ENCODE results near the gene PCBP3.
"Not testable (repeated sequence)": the region's sequence is repeated elsewhere in the genome, so short reads cannot be mapped to it uniquely, and the experiment has no call there.

Gene PCBP3

DNA sequence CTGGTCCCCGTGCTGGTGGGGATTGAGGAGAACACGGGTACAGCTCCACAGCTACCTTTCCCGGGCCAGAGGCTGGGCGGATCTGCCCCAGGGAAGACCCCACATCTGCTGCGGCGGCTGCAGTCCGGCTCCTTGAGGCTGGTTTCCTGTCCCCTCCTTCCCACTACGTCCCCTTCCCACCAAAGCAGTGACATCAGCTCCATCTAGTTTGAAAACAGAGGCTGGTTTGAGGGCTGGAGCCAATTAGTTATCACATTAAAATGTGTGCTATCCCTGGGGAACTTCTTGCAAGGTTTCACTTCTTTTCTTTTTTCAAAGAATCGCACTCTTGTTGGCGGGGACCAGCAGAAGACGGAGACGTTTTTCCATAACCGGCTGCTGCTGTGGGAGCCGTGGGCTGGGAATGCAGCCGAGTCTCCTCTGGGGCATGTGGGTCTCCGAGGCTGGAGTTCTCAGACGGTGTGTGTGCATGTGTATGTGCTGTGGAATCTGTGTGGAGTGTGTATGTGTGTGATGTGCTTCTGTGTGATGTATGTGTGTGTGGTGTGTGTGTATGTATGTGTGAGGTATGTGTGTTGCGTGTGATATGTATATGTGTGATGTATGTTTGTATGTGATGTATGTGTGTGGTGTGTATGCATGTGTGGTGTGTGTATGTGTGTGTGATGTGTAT is 8.9 kb upstream of the PCBP3 start:
- no peak for DNase-seq (ENCODE audit: extremely low read depth in 1 of 2, low read depth in 1 of 2)

DNA sequence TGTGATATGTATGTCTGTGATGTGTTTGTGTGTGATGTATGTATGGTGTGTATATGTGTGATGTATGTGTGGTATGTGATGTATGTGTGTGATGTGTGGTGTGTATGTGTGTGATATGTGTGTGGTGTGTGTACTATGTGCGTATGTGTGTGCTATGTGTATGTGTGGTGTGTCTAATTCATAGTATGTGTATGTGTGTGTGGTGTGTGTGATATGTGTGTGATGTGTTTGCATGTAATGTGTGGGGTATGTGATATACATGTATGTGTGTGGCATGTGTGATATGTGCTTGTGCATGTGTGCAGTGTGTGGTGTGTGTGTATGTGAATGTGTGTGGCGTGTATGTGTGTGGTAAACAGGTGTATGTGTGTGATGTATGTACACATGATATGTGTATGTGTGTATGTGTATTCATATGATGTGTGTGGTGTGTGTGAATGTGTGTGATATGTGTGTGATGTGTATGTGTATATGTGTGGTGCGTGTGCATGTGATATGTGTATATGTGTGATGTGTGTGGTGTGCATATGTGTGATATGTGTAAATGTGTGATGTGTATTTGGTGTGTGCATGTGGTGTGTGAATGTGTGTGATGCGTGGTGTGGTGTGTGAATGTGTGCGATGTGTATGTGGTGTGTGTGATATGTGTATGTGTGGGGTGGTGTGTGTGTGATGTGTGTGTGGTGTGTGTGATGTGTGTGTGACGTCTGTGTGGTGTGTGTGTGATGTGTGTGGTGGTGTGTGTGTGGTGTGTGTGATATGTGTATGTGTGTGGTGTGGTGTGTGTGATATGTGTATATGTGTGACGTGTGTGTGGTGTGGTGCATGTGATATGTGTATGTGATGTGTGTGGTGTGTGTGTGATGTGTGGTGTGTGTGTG is 8.0 kb upstream of the PCBP3 start:
- DNase-seq (ENCODE audit: extremely low read depth in 1 of 2, low read depth in 1 of 2): no peak

DNA sequence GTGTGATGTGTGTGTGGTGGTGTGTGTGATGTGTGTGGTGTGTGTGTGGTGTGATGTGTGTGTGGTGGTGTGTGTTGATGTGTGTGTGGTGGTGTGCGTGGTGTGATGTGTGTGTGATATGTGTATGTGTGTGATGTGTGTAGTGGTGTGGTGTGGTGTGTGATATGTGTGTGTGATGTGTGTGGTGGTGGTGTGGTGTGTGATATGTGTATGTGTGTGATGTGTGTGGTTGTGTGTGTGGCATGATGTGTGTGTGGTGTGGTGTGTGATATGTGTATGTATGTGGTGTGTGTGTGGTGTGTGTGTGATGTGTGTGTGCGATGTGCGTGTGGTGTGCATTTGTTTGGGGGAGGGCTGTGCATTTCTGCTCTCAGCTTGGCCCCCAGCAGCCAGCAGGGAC is 7.1 kb upstream of the PCBP3 start:
- DNase-seq (ENCODE audit: extremely low read depth in 1 of 2, low read depth in 1 of 2): no peak

DNA sequence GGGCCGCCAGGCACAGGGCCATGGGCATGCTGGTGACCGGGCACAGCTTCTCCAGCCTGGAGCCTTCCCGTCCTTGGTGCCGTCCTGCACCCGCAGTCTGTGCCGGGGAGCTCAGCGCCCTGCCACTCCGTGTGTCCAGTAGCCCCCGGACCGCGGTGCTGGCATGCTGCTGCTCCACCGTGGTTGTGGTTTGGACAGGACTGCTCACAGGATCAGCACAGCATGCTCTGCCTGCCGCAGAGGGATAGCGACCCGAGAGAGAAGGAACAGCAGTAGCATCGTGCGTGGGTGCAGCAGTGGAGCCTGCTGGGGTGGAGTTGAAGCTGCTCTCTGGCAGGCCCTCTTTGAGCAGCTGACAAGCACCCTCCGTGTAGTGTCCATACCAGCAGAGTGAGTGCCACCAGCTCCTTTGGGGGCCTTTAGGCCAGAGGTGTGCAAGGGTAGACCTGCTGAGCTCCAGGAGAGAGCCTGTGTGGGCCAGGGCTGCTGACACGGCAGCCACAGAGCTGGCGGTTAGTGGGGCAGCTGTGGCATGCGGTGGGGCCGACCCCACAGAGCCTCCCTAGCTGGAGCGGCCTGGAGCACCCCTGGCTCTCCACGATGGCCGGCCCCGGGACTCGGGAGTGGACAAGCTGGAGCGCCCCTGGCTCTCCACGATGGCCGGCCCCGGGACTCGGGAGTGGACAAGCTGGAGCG is 6.4 kb upstream of the PCBP3 start:
- no peak for DNase-seq (ENCODE audit: extremely low read depth in 1 of 2, low read depth in 1 of 2)

DNA sequence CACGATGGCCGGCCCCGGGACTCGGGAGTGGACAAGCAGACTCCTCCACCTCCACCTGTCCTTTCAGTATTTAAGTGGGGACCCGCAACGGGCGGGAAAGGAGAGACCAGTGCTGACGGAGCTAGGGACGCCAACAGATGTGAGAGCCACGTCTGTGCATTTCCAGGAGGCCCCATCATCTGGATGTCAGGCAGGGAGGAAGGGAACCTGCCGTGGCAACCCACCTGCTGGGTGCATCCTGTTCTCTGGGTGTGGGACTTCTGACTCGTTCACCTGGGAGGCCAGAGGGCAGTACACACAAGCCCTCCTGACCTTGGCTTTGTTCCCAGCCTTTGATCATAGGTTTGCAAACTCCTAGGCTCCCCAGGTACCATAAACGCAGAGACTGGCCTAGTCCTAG is 5.6 kb upstream of the PCBP3 start:
- DNase-seq (ENCODE audit: extremely low read depth in 1 of 2, low read depth in 1 of 2): no peak

DNA sequence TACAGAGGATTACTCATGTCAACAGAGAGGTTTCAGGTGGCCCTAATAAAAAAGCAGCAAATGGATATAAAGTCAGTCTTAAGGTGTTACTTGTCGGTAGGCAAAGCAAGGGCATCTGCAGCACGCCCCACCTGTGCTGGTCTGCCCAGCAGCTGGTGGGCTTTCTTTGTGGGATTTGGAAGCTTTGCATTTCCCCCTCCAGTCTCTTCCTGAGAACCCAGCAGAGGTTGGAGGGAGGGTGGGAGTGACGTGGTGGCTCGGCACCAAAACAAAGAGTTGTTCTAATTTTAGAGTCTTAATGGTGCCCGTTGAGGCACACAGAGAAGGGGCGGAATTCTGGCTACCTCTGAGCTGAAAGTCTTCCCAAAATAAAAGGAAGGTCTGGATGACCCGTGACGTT is 4.8 kb upstream of the PCBP3 start:
- DNase-seq (ENCODE audit: extremely low read depth in 1 of 2, low read depth in 1 of 2): no peak

DNA sequence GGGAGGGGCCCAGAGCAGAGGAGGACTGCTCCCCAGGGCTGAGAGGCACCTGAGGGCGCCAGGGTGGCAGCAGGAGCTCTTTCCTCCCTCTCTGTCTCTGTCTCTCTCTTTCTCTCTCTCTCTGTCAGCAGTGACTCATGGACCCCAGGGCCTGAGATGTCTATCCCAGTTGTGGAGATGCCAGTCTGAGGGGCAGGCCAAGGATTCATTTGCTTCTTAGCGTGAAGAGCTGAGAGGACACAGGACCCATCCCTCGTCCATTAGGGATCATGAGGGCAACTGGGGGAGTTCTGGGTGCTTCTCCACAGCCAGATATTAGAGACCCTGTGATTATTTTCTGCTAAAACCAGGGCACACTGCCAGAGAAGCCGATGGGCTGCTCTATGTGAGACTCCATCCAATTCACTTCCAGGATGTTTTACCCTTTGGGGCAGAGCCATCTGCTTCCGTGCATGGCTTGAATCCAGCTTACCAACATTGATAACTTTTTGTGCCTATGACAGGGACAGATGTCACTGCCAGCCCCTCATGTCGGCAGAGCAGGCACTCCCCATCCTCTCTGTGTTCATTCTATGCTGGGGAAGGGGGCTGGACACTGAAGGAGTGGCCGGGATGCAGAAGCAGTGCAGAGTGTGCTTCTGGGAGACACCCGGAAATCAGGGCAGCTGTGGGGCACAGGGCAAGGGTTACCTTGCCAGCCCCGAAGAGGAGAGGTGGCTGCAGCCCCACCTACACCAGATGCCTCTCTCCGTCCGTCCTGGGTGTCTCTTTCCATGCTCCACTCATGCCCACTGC is 4.1 kb upstream of the PCBP3 start:
- DNase-seq (ENCODE audit: extremely low read depth in 1 of 2, low read depth in 1 of 2): no peak

DNA sequence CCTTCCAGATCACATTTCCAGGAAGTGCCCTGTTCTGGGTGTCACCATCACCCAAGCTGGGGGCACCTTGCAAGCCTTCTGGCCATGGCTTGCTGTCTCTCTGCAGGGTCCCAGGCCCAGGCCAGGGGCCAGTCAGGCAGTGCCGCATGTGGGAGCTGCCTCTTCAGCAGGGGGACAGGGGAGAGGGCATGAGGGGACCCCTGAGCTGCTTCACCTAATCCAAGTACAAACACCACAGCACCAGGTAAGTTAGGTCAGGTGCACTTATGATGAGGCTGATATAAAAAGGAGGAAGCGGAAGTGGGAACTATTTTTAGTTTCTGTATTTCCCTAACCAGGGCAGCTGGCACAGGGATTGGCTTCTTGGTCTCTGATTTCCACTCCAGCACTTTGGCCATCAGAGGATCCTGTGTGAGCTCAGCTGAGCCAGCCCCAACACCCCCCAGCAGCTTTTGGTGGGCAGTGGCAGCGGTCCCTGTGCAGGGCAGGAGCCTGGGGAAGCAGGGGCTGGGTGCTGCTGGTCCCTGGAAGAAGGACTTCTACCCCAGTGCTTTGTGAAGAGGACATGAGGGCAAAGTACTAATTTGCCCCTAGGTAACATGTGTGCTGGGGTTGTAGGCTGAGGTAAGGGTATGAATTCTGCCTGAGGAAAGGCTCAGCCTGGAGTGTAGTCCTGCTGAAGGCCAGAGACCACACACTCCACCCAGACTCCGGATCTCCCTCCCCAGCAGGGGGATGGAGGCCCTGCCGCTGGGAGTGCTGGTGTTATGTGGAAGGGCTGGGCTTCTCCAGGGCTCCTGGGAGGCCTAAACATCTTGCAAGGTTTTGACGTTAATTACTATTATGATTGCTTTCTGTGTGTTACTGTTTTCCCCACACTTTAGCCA is 3.3 kb upstream of the PCBP3 start:
- no peak for DNase-seq (ENCODE audit: extremely low read depth in 1 of 2, low read depth in 1 of 2)

DNA sequence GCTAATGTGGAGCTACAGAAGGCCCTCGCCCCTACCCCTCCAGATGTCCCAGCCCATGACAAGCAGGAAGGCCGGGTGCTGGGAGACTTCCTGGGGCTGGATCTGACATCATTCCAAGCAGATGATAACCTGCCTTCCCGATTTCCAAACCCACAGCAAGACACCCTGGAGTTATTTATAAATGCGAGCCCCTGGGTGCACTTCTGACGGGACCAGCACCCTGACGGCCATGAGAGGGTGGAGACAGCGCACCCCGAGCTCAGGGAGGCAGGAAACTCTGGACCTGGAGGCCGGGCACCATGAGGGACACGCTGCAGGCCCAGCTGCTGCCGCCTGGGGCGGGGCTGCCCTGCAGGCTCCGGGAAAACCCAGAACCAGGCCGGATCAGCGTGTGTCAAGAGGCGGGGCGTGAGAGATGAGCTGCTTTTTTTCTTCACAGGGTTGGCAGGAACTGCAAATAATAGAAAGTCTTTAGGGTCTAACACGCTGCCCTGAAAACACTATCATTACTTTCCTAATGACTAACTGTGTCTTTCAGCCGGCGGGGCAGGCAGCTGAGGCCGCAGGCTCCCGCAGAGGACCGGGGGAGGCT is 2.5 kb upstream of the PCBP3 start:
- no peak for DNase-seq (ENCODE audit: extremely low read depth in 1 of 2, low read depth in 1 of 2)

DNA sequence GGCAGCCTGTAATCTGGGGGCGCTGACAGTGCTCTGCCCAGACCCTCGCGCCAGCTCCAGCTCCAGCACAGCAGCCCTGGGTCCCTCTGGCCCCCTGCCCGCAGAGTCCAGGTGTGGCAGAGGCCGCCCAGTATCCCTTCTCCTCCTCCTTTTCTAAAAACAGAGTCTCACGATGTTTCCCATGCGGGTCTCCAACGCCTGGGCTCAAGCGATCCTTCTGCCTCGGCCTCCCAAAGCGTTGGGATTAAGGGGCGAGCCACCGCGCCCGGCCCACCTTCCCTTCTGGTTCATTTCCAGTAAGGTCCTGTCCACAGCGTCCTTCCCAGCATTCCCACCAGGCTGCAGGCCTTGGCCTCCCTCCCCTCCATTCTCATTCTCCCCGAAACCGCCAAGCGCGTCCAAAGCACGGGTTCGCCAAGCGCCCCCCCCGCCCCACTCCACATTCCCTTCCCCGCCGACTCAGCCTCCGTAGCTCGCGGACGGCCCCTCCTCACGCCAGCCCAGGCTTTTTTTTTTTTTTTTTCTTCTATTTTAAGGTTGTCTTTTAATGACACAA is 2.0 kb upstream of the PCBP3 start:
- DNase-seq (ENCODE audit: extremely low read depth in 1 of 2, low read depth in 1 of 2): no peak

DNA sequence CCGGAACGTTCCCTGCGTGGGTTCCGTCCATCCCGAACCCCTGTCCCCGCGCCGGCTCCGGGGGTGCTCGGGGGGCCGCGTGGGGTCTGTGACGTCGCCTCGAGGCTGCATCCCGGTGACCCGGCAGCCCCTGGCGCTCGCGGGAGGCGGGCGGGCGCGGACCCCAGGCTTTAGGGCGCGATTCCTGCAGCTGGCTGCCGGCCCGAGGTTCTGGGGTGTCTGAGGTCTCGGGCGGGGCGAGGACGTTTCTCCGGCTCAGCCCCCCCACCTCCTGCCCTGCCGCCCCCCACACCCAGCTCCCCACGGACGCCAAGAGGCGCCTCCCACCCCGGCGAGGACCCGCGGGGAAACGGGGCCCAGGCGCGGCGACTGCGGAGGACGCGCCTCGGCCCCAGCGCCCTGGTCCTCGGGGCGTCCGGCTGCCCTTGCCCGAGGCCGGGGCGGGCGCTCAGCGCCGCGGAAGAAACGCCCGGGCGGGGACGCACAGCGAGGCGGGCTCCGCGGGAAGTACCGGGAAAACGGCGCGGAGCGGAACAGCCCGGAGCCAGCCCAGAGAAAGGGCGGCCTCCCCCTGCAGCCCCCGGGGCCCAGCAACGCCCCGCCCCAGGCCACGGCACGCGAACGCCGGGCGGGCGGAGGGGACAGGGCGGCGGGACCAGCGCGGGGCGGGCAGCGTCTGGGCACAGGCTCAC is 1.3 kb upstream of the PCBP3 start:
- DNase-seq (ENCODE audit: extremely low read depth in 1 of 2, low read depth in 1 of 2): no peak

DNA sequence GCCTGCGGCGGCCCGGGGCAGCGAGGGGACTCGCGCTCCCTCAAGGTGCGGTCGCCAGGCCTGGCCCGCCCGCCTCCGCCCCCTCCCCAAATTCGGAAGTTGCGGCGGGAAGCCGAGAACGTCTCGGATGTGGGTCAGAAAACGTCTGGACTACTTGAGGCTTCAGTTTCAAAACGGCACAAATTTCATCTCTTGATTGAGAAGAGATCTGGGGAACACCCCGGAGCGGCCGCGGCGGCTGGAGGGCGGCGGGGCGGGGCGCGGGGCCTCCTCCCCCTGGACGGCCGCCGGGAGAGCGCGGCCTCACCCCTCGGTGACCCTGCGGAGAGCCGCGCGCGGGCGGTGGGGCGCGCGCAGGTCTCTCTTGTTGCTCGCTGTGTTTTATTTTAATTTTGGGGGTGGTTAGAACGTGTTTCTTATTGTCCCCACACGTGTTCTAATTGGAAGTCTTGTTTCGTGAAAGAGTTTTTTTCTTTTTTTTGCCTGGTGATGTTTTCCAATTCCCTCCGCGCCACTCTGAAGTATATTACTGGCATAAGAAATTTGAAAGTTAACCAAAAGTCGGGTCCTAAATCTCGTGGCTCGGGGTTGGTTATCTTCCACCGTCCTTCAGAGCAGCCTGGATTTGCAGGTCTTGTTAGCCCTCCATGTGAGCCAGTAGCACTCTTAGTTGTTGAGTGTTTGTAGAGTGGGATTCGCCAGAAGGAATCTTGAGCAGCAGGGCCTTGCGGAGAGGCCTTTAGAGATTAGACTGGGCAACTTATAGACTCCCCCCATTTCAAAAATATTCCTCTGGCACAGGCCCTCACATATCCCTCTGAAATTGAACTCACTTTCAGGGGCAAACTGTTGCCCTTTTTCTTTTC is 749 bp downstream of the PCBP3 start:
- no peak for DNase-seq (ENCODE audit: extremely low read depth in 1 of 2, low read depth in 1 of 2)

DNA sequence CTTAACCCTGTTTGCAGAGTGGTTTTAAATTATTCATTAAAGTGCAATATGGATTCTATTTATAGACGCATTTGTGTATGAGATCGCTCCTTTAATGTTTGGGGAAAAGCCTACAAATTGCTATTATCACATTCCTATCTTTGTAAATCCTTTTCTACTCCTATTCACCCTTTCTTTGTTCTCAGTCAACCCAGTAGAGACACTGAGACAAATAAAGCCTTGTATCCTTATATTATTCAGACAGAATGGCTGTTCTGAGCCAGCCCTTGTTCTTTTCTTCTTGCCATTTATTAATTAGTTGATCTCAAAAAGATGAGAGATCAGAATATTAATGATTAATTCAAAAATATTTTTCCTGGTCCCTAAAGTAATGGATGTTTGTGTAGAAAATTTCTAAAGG is 8.4 kb downstream of the PCBP3 start:
- no peak for DNase-seq (ENCODE audit: extremely low read depth in 1 of 2, low read depth in 1 of 2)

DNA sequence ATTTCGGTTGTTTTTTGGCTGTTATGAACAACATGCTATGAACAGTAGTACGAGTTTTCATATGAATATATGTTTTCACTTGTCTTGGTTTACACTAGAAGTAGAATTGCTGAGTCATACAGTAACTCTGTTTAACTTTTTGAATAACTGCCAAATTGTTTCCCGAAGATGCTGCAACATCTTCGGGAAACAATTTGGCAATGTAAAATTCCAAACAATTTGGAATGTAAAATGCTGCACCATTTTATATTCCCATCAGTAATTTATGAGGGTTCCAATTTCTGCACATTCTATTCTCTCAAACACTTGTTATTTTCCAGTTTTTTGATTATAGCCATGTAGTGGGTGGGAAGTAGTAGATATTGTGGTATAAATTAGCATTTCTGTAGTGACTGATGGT is 11.6 kb downstream of the PCBP3 start:
- no peak for DNase-seq (ENCODE audit: extremely low read depth in 1 of 2, low read depth in 1 of 2)

DNA sequence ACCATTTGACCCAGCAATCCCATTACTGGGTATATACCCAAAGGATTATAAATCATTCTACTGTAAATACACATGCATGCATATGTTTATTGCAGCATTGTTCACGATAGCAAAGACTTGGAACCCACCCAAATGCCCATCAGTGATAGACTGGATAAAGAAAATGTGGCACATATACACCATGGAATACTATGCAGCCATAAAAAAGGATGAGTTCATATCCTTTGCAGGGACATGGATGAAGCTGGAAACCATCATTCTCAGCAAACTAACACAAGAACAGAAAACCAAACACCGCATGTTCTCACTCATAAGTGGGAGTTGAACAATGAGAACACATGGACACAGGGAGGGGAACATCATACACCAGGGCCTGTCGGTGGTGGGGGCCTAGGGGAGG is 12.6 kb downstream of the PCBP3 start:
- DNase-seq (ENCODE audit: extremely low read depth in 1 of 2, low read depth in 1 of 2): not testable (repeated sequence)

DNA sequence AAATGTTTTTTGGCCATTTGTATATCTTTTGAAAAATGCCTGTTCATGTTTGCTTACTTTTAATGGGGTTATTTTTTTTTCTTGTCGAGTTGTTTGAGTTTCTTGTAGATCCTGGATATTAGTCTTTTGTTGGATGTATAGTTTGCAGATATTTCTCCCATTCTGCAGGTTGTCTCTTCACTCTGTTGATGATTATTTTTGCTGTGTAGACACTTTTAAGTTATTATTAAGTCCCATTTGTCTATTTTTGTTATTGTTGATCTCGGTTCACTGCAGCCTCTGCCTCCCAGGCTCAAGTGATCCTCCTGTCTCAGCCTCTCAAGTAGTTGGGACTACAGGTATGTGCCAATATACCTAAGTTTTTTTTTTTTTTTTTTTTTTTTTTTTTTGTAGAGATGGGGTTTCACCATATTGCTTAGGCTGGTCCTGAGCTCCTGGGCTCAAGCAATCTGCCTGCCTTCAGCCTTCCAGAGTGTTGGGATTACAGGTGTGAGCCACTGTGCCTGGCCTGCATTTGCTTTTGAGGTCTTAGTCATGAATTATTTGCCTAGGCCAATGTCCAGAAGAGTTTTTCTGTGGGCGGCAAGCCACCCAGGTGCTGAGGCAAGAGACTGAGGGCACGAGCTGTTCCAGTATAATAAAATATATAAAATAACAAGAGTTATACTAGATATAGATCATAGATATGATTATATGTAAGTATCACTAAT is 18.5 kb downstream of the PCBP3 start:
- DNase-seq (ENCODE audit: extremely low read depth in 1 of 2, low read depth in 1 of 2): not testable (repeated sequence)

DNA sequence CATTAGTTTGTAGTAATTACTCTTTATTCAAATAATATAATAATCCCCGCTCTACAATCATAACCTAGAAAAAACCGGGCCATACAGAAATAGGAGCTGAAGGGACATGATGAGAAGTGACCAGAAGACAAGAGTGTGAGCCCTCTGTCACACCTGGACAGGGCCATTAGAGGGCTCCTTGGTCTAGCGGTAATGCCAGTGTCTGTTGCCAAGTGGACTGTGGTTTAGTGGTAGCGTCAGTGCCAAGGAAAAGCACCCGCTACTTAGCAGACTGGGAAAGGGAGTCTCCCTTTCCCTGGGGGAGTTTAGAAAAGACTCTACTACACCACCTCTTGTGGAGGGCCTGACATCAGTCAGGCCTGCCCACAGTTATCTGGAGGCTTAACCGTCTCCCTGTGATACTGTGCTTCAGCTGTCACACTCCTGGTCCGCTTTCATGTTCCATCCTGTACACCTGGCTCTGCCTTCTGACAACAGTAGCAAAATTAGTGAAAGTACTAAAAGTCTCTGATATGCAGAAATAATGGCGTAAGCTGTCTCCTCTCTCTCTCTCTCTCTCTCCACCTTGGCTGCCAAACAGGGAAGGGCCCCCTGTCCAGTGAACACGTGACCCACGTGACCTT is 19.2 kb downstream of the PCBP3 start:
- not testable (repeated sequence) for DNase-seq (ENCODE audit: extremely low read depth in 1 of 2, low read depth in 1 of 2)
